ENCODE results near the gene C1orf159.

The C1orf159 gene

DNA sequence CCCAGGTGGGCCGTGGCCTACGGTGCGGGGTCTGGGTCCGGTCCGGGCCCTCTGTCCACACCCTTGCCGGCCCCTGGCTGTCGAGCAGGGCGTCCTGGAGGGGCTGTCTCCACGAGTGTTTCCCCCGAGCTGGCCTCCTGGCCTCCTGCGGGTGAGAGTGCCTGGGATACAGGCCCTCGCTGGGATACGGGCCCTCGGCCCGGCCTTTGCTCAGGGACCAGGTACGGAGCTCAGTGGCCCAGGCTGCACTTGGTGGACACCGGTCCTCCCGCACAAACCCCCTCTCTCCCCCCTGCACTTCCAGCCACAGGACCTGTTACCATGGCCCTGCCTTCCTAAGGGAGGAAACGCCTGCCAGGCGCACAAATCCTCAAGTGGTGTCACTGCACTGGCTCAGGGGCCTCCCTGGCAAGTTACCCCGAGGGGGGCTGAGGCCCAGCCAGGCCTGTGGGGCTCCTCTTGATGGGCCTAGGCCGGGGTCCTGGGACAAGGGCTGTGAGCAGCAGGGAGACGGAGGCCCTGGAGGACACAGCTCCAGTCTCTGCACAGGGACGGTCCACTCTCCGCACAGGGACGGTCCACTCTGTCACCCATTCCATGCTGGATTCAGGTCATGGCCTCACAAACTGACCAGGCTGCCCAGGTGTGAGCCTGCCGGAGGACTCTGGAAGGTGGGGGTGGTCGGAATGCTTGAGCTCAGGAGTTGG lies 23.6 kb downstream of the C1orf159 start:
- DNase-seq (ENCODE audit: low spot score): no peak

DNA sequence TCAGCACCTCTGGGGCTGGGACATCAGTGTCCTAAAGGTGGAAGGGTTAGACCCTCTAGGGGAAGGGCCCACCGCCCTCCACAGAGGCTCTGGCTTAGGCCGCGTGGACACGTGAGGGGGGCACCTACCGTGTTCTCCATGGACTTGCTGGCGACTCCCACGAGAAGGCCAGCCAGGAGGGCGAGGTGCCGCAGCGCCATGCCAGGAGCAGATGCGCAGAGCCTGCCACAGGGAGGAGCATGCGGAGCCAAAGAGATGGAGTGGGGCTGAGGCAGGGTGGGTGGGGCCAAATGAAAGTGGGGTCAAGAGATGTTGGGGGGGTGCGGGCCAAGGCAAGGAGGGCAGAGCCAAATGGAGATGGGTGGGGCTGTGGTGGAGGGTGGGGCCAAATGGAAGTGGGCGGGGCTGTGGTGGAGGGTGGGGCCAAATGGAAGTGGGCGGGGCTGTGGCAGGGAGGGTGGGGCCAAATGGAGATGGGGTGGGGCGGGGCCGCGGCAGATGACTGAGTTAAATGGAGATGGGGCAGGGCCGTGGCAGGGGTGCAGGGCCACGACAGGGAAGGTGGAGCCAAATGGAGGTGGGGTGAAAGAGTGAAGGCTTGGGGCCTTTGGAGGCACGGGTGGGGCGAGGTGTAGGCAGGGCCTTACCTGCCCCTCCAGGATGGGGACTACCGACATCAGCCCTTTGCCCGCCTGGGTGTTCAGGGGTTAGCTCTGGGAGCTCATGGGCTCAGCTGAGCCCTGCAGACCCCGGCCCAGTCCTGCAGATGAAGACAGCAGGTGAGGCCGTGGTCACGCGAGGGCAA lies 24.3 kb downstream of the C1orf159 start:
- DNase-seq (ENCODE audit: low spot score): no peak

DNA sequence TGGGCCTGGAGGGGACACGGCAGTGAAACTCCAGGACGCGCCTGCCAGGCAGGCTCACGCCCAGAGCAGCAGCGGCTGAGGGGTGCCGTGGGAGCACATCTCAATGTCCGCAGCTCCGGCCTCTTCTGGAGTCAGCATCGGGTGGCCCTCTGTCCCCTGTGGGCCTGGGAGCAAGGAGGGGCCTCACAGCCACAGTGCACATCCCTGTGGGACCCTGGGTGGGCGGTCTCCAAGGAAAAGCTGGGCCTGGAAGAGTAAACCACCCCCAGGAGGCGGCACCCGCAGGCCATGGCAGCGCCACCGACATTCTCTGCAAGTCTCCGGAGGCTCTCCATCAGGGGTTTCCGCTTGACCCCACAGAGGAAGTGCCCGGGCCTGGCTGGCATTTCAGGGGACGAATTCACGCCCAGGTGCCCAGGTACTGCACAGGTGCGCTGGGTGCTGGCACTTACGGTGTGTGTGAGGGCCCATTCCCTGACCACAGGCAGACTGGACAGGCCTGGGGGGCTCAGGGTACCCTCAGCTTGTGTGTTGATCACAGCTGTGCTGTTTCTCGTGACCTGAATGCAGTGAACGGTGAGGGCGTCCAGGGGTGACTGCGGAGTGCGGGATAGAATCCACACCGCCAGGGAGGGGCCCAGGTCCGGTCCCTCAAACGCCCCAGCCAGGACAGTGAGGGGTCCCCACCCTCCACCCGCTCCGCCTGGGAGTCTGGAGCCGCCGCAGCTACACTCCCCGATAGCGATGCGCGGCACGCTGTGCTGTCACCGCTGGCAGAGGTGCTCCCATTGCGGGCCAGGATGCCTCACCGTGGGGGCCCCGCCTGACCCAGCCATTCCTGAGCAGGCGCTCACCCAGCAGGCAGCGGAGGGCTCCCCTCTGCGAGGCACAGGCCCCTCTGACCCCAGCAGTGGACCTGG lies 25.2 kb downstream of the C1orf159 start:
- DNase-seq (ENCODE audit: low spot score): no peak

DNA sequence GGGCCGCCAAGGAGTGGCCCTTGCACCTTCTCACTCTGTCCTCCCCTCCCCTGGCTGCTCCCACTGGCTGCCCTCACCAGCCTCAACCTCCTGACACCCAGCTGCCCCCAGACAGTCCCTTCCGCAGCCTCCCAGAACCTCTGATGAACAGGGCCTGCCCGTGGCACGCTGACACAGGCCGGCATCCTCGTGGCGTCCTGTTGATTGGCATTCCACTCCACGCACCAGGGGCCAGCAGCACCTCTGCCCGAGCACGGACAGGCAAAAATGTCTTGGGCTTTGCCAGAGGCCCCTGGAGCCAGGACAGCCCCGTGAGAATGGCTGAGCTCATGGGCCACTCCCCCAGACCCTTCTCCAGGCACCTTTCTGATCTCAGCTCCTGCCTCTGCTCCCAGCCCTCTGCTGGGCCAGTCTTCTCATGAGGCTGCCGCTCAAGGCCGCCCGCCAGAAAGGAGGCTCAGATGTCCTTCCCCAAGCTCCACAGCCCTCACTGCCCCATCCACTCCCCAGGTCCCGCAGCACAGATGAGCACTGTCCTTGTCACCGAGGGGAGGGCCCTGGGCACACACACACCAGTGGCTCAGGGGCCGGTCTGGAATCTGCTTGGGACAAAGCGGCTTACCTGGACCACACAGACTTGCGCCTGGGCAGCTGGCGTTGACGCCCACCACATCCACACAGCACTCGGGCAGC lies 26.0 kb downstream of the C1orf159 start:
- no peak for DNase-seq (ENCODE audit: low spot score)

DNA sequence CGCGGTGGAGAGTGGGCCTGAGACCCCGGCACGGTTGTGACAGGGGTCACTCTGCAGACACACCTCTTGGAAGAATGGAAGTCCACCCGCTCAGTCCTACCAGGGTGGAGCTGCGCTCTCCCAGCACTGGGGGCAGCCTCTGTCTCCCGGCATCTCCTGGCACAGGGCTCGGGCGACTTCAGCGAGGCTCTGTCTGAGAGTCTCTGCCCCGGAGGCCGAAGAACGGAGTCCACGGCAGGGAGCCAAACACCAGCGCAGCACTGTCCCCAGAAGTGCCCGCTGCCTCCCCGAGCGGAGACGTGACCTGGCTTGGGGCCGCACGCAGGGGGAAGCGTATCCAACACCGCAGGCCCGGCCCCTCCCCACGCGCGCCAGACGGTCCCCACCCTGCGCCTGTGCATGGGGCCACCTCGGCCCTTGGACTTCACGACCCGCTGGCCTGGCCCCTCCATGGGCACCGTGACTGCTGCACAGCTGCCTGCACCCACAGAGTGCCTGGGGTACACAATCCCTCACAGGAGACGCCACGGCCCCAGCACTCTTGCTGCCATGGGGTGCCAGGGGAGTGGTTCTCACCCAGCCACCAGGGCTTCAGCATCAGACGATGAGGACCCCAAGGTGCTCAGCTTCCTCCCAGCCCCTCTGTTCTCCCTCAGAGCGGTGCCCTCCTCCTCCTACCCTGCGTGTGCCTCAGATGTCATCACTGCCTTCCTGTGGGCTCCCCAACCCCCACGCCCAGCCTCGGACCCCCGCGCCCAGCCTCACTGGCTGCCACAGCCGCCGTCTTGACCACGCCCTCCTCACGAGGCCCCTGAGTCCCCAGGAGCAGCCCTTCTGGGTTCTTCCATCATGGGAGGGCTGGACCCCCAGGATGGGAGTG lies 26.8 kb downstream of the C1orf159 start:
- no peak for DNase-seq (ENCODE audit: low spot score)

DNA sequence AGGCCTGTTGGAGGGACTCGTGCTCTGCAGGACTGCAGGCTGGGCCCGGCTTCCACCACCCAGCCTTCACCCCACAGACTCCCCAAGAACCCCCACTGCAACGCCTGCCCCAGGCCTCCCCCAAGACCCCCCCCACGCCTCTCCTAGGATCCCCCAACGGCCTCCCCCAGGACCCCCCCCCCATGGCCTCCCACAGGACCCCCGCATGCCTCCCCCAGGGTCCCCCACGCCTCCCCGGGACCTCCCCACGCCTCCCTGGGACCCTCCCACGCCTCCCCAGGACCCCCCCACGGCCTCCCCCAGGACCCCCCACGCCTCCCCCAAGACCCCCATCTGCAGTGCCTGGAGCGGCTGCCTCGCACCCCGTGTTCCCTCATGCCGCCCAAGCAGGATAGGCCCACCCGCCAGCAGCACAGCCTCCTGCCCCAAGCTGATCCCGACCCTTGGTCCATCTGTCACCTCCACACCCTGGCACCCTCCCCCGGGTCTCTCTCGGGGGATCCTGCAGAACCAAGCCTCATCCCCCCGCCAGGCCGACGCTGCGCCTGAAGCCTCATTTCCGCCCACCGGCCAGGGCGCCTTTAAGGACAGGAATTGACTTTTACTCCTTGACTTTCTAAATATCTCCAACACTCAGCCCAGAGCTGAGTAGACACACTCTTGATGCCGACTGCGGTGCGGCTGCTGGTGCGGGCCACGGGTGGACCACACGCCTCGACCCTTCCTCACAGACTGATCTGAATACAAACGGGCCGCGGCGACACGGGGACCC lies 27.7 kb downstream of the C1orf159 start:
- DNase-seq (ENCODE audit: low spot score): no peak

DNA sequence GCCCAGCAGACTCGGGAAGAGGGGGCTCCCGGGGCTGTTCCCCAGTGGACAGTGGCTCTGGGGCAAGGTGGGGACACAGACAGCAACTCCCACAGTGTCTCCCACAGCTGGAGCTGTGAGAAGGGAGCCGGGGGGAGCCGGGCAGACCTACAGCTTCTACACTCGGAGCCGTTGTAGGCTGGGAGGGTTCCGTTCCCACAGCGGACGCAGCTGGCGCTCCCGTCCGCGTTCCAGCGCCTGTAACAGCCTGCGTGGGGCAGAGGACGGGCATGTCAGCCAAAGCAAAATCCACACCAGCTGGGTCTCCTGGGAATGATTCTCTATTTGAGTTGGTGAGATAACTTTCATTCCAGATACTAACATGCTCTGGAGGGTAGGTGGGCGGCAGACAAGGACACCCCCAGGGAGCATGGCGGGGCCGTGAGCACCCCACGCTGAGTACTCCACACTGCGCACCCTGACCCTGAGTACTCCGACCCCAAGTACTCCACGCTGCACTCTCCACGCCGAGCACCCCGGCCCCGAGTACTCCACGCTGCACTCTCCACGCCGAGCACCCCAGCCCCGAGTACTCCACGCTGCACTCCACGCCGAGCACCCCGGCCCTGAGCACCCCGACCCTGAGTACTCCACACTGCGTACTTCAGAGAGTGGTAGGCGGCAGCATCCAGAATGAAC lies 28.4 kb downstream of the C1orf159 start:
- DNase-seq (ENCODE audit: low spot score): no peak

DNA sequence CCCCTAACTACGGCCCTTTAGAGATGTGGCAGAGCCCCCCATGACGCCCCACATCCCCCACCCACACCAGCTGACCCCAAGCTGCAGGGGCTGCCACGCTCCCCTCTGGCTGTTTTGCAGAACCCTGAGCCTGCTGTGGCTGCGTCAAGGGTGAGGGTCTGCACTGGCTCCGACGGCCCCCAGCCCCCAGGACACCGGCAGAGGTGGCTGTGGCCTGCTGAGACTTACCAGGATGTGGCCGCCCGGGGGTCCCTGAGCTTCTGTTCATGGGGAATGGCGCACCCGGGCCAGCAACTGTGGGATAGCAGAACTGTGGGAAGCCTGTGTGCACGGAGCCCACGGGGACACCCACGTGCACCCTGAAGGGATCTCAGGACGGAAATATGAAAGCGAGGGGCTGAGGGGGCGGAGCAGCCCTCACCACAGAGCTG lies 29.0 kb downstream of the C1orf159 start:
- DNase-seq (ENCODE audit: low spot score): no peak

DNA sequence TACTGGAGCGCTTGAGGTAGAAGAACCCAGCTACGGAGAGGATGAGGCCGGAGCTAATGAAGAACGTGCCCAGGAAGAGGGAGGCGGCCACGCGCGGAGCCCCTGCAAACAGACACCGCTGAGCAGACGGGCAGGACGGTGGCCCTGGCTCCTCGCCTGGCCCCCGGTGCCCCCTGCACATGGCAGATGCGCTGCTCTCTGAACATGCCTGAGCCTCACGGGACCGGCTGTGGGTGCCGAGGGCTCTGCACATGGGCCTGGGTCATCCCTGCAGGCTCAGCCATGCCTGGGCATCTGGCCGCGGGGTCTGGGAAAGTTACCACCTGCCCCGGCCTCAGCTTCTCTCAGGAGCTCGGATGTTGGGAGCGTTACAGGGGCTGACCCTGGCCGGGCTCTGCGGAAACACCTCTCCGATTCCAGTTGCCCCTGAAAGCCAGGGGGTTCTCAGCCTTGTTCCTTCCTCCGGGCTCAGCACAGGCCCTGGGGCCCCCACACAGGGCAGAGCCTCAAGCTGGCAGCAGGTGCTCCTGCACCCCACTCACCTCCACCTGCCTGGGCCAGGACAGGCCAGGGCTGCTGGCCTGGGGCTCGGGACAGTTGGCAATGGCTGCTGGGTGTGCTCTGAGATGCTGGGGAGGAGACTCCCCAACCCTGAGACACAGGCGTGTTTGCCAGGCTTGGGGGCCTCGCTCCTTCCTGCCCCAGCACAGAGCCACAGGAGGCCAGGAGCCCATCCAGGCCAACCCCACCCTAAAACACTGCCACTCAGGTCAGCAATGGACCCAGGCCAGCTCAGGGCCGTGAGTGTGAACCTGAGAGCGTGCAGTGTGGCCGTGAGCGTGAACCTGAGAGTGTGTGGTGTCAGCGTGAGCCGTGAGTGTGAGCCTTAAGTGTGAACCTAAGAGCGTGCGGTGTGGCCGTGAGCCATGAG lies 29.7 kb downstream of the C1orf159 start:
- no peak for DNase-seq (ENCODE audit: low spot score)

DNA sequence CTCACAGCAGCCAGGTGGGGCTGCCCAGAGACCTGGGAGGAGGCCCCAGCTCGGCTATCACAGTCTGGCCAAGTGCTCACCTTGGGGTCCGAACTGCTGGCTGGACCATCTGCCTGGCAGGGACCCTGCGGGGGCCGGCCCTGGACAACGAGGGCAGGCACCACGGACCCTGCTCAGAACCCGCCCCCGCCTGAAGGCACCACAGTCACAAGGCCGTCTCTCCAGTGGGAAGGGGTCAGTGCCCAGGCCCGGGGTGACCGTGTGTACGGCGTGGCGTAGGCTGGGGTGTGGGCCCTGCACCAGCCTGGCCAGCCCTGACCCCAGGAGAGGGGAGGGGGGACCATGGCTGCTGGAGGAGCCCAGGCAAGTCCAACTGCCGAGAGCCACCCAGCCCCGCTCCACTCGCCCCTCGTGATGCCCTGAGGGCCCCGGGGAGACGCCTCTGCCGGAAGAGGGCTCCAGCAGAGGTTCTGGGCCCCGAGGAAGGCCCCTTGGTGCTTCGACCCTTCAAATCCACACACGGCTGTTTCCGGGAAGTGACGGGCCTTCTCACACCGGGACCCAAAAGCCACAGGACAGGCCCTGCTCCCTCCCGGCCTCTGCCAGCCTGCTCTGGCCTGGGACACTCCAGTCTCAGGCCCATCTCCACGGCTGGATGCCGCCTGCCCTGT lies 30.6 kb downstream of the C1orf159 start:
- no peak for DNase-seq (ENCODE audit: low spot score)

DNA sequence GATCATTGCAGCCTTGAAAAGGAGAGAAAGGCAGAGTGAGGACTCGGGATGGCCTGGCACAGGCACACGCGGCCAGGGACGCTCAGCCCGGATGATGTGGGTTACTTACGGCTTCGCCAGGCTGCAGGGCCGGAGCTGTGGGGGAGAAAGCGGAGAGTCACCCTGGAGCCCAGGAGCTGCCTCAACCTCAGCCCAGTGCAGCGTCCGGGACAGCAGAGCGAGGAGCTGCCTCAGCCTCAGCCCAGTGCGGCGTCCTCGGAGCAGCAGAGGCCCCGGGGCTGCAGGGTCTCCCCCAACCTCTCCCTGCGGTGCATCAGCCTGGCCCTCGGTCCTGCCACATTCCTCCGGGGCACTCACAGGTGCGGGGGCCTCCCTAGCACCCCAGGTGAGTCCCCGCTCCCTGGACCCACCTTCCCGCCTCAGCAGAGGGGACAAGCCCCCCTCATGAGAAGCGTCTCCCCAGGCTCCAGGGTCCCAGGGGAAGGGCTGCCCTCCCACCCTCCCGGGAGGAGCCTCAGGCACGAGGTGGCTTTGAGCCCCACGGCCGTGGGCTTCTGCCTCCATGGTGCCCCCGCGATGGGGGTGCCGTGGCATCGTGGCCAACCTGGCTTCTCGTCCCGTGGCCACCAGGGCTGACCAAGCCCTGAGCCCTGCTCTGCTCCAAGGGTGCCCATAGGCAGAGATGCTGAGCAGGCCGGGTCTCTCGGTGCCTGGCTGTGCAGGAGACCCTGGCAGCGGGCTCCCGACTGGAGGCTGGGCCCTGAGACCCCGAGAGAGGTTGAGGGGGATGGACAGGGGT lies 31.3 kb downstream of the C1orf159 start:
- no peak for DNase-seq (ENCODE audit: low spot score)

DNA sequence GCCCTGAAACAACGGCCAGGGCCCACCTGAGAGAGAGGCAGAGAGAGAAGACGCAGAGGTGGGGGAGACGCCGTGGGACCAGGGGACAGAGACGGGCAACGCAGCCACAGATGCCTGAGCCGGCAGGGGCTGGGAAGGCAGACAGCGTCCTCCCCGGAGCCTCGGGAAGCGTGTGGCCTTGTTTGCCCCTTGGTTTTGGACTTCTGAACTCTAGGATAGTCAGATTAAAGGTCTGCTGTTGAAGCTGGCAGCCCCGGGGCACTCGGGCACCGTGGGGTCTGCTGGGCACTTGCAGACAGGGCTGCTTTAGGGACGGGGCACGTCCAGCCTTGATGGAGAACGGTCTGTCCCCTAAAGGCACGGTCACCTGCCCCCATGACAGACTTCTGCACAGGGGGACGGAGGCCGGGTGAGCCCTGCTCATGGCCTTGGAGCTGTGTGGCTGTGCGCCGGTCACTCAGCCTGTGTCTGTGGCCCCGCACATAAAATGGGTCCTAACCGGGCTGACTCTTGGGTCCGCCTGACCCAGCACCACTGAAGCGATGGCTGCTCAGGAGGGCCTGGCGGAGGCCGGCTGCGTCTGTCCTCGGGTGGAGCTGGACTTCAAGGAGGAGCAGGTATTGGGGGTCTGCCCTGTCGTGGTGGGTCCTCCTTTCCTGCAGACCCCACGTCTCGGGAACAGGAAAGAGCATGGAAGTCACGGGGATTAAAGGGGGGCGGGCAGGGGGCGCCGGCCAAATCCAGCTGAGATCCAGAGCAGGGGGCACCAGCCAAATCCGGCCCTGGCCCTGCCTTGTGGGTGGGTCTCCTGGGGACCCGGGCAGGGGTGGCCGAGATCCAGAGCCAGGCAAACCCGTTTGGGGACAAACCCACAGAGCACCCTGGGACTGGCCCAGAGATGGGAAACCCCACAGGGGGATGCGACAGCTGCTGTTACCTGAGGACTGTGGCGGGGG lies 32.2 kb downstream of the C1orf159 start:
- DNase-seq (ENCODE audit: low spot score): no peak

DNA sequence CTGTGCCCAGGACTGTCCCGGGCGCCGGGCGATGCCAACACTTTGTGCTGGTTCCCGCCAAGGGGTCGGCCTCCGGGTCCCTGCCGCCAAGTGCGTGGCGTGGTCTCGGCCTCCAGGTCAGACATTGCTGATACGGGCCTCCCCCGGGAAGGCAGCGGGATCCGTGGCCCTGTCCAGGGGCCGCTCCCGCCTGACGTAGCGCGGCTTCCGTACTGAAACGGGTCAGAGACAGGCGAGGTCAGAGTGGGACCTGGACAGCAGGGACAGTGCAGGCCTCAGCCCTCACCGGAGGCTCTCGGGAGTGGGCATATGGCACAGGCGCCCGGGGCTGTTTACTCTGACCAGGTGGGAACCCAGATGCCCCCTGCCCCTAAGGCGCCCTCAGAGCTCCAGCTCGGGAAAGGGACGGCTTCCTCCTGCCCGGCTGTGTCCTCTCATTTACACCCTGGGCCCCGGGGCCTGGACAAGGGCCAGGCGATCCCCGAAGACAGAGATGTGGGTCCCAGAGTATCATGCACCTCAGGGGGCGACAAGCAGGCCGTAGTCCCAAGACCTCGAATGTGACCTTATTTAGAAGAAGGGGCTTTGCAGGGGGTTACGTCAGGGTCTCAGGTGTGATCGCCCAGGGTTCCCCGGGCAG lies 33.0 kb downstream of the C1orf159 start:
- DNase-seq (ENCODE audit: low spot score): no peak

DNA sequence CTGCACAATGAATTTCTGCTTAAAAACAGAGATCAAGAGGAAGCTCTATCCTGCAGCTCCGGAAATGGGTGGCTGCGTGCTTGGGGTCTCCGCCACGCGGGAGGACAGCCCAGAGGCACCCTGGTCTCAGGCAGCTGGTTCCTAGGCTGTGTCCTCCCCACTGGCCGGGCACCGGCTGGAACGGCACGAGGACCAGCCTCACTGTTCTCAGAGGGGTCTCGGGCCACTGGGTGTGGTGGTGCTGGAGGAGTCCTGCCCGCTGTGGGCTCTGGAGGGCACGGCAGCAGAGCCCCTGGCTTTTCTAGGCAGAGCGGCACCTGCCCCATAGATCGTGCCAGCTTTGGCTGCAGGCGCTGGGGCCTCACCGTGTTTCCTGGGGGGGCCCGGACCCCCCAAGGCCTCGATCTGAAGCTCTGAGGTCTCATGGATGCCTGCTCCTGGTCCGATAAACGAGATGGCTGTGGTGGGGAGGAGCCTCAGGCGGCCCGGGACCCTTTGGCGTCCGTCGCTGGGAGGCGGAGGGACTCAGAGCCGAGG lies 33.6 kb downstream of the C1orf159 start:
- no peak for DNase-seq (ENCODE audit: low spot score)
